ENCODE results near the gene KCNAB1. TPM values are rescaled to one million over a fixed set of nuclear protein-coding genes. Genes with fewer than 3 reads are reported as not detected.

KCNAB1 gene
- total and polyA plus RNA-seq, 2 of the 8 experiments (the other 6 are each of a cell fraction or from before 2014, with no cell fraction given), result 0.51 to 2.3 TPM

GRCh38 chr3:156417559-156418132 lies 297.3 kb downstream of the KCNAB1 start:
- H4K5ac ChIP-seq (ENCODE audit: insufficient read length, low read depth, low read length), result no peak overlapping the region
- no peak overlapping the region for H4K91ac ChIP-seq (replicated peaks; ENCODE audit: insufficient read length, low read length)
- CTCF ChIA-PET (ENCODE audit: partially characterized antibody), result interaction anchor here (0.8 to 1.7 kb wide), 3 partner anchors 11 to 265 kb away, joined by 3 to 6 read pairs (median 4); no protein-coding TSS in a partner anchor
- whole genome bisulfite sequencing, 2 experiments (ENCODE audit: extremely low coverage in 1 of 2, insufficient coverage in 1 of 2, insufficient read length in 1 of 2, insufficient replicate concordance in 2 of 2, low coverage in 1 of 2, low lambda C conversion rate in 2 of 2, missing lambda C conversion rate in 1 of 2), result 84% methylated on average over 4 of the region's 4 CpGs; no CpG with 5 or more reads in 1 of the 2 experiments
- H3K27ac ChIP-seq (ENCODE audit: low read depth, low read length), result no peak overlapping the region
- H3K4ac ChIP-seq (replicated peaks; ENCODE audit: insufficient read length, low read depth, low read length), result no peak overlapping the region
- H2BK15ac ChIP-seq (ENCODE audit: low read length), result no peak overlapping the region
- H3K27me3 ChIP-seq (replicated peaks in 1 of 4; ENCODE audit: control insufficient read depth in 3 of 4, extremely low read depth in 1 of 4, insufficient read depth in 3 of 4, low read length in 3 of 4), result no peaks in the 10 kb centered on the region
- DNase-seq (ENCODE audit: low read depth in 1 of 2, low spot score in 2 of 2), result no peak
- no peaks in the 10 kb centered on the region for H4K20me1 ChIP-seq (replicated peaks in 1 of 2; ENCODE audit: control insufficient read depth in 1 of 2, insufficient read depth in 2 of 2, low read length in 2 of 2)
- H3K4me1 ChIP-seq (replicated peaks in 1 of 4; ENCODE audit: control insufficient read depth in 3 of 4, insufficient read depth in 4 of 4, low read length in 3 of 4), result peaks cover 0 to 4% (median 2%) of the 10 kb centered on the region in 4 experiments; a peak in 2 of 7 replicates
- no peaks in the 10 kb centered on the region for H3K79me1 ChIP-seq (ENCODE audit: low read depth, low read length)
- no peak overlapping the region for H2BK20ac ChIP-seq (ENCODE audit: low read length)
- H4K8ac ChIP-seq (ENCODE audit: extremely low read depth, insufficient read depth, low read length), result no peak overlapping the region
- H3K4me2 ChIP-seq (ENCODE audit: insufficient read depth in 1 of 2, low read depth in 2 of 2, low read length in 2 of 2), result no peak overlapping the region
- no peak overlapping the region for H2BK120ac ChIP-seq (replicated peaks; ENCODE audit: low read depth, low read length)
- H2BK5ac ChIP-seq (ENCODE audit: low read depth, low read length), result no peak overlapping the region
- no peaks in the 10 kb centered on the region; a peak in 1 of 4 replicates for H3K9me3 ChIP-seq (ENCODE audit: insufficient read depth in 2 of 2, low read depth in 1 of 2, low read length in 1 of 2)
- H3K36me3 ChIP-seq (ENCODE audit: control insufficient read depth in 2 of 4, insufficient read depth in 4 of 4, low read length in 3 of 4), result no peaks in the 10 kb centered on the region
- no peak overlapping the region for H3K4me3 ChIP-seq (ENCODE audit: extremely low read depth in 1 of 4, insufficient read depth in 2 of 4, low read depth in 3 of 4, low read length in 4 of 4)
- H3K14ac ChIP-seq (ENCODE audit: insufficient read length), result no peak overlapping the region
- no peak overlapping the region for H3K18ac ChIP-seq (ENCODE audit: extremely low read depth, low read length)
- no peaks in the 10 kb centered on the region for H3K23me2 ChIP-seq (ENCODE audit: low read depth, low read length)
- POLR2A ChIA-PET (ENCODE audit: partially characterized antibody), result no interaction called here
- H3K56ac ChIP-seq (replicated peaks; ENCODE audit: insufficient read length, low read depth, low read length), result no peak overlapping the region
- no peaks in the 10 kb centered on the region for H3K79me2 ChIP-seq (ENCODE audit: control insufficient read depth in 1 of 2, insufficient read depth in 2 of 2, low read length in 2 of 2)
- TF ChIP-seq RAD21 (IDR thresholded peaks at IDR 0.05 in 1 of 2, conservative IDR thresholded peaks at IDR 0.05 in 1 of 2; ENCODE audit: low read depth in 2 of 2, low read length in 2 of 2) (no peak), EP300 (IDR thresholded peaks at IDR 0.05; ENCODE audit: borderline replicate concordance in 1 of 2, low read depth in 2 of 2, low read length in 2 of 2) (no peak)
- H2AFZ ChIP-seq (ENCODE audit: low read length), result peak overlapping the region; percentile 63; the same call in 1 of the 2 replicates
- H2AK5ac ChIP-seq (ENCODE audit: low read depth, low read length), result no peak overlapping the region
- H3K9ac ChIP-seq (replicated peaks in 1 of 4; ENCODE audit: extremely low read depth in 1 of 4, low read depth in 3 of 4, low read length in 3 of 4), result no peak overlapping the region
- no peak overlapping the region for H3K23ac ChIP-seq (ENCODE audit: insufficient read length)
- no peak for FAIRE-seq
- no peak overlapping the region for H2BK12ac ChIP-seq (ENCODE audit: low read depth, low read length)

Measured in H1 (cell line).